SK-MEL-5 (cell line): ENCODE data around the gene MYO18B. TPM values are rescaled to one million over a fixed set of nuclear protein-coding genes. Genes with fewer than 3 reads are reported as not detected.

ENCODE experiments used
- DNase-seq: peaks from one replicate; pipeline ENCODE4 v3.0.0-alpha.2; 2016; ENCODE audit warnings: low read depth, low spot score
- in situ Hi-C: cut with HindIII; loops from 2 replicates; pipeline ENCODE4 v1.10.0; 2016; ENCODE audit warnings: low sequenced_read_pairs, high pct_unique_total_duplicates, low pct_unique_long_range_greater_than_20kb
- total RNA-seq: library from RNA; depleted of rRNA; stranded (reverse); fragments of >200 nt; shearing (Covaris generic); gene quantifications from 2 replicates; pipeline ENCODE4 v1.2.3, GENCODE V29; 2014

The MYO18B gene
- total RNA-seq, 1 experiment from 2014 or later: not detected

DNA sequence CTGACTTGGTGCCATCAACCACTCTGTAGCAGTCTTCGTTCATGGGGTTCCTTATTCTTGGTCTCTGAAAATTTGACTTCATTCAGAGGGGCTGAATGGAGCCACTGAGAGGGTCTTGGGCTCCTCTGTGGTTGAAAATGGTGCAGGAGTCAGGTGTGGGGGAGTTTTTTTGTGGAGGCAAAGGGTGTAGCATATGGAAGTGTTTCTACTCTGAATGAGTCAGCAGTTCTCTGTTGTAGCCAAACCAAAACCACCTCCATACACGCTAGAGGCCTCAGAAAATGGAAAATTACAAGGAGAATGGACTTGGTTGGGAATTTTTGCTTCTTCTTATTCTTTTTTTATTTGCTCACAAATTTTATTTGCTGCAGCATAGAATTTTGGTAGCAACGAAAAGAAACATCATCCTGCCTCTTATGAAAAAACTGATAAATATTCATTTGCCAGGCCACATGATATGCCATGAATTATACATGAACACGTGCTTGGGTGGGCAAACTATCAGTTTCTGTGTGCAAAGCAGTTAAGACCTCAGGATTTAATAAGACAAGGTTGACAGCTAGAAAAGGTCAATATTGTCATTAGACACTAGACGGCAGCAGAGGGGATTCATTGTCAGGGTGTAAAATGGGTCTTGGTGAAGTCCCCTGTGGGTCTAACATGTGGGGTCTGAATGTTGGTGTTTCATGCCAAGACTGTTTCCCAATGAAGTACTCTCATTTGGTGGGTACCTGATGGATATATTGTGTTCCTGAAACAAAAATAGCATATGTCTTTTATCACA, 111.7 kb downstream of the MYO18B start:
- DNase-seq: peak; percentile 37
- in situ Hi-C loops: no loop called here

GRCh38 chr22:25869771-25870170, 127.8 kb downstream of the MYO18B start:
- no peak for DNase-seq
- in situ Hi-C loops: no loop called here

DNA sequence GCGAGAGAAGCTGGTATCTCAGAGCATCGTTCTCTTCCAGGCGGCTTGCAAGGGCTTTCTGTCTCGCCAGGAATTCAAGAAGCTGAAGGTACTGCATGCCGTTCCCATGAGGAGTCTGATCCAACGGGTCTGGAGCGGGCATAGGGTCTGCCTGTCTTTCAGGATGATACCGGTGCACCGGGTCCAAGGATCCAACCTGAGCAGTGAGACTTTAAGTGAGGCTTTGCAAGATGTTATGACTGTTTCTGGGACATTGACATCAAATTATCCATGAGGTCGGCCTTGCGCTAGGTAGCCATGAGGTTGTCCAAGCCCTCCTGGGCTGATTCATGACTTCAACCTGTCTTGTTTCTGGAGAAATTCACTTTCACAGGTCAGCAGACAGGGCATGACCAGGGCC, 132.3 kb downstream of the MYO18B start:
- in situ Hi-C loops: no loop called here

DNA sequence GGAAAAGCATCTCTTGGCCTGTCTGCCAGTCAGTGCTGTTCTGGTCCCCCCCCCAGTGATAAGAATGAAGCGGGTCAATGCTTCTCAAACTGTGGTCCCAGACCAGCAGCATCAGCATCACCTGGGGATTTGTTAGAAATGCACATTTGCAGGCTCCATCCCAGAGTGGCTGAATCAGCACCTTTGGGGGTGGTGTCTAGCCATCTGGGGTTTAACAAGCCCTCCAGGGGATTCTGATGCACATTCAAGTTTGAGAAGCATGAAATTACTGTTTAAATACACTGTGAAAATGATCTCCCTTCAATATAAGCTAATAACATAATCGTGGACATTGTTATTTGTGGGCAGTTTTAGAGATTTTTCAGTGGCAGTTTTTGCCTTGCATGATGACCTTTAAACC, 133.5 kb downstream of the MYO18B start:
- in situ Hi-C loops: no loop called here
- DNase-seq: no peak

More for the DNA sequence above, 132.3 kb downstream of the MYO18B start:
- no peak for DNase-seq

- in situ Hi-C loops: no loop called here
- DNase-seq: no peak
These were observed 134.9 kb downstream of the MYO18B start for GRCh38 chr22:25876871-25877270.

GRCh38 chr22:25878933-25879332, 136.9 kb downstream of the MYO18B start:
- DNase-seq: no peak
- in situ Hi-C loops: no loop called here

- in situ Hi-C loops: no loop called here
- peak; percentile 25 for DNase-seq
These were observed 138.5 kb downstream of the MYO18B start for GRCh38 chr22:25880524-25880923.

- in situ Hi-C loops: no loop called here
- DNase-seq: no peak
These were observed 139.3 kb downstream of the MYO18B start for GRCh38 chr22:25881210-25881755.

DNA sequence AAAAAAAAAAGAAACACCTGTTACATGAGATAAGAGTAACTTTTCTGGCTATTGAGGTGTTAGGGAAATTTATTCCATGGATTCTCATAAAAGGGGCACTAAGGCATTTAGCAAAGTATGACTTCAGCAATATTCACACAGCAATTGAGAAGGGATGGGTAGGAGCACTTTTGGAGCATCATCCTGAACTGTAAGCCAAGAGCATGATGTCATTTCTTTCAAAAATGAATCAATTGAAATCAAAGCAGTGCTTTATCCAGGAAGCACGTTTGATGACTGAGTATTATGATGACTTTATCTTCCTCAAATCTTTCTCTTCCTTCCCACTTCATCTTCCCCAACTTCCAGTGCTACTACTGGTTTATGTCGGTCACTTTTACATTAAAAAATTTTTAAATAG, 140.4 kb downstream of the MYO18B start:
- DNase-seq: no peak
- in situ Hi-C loops: no loop called here

DNA sequence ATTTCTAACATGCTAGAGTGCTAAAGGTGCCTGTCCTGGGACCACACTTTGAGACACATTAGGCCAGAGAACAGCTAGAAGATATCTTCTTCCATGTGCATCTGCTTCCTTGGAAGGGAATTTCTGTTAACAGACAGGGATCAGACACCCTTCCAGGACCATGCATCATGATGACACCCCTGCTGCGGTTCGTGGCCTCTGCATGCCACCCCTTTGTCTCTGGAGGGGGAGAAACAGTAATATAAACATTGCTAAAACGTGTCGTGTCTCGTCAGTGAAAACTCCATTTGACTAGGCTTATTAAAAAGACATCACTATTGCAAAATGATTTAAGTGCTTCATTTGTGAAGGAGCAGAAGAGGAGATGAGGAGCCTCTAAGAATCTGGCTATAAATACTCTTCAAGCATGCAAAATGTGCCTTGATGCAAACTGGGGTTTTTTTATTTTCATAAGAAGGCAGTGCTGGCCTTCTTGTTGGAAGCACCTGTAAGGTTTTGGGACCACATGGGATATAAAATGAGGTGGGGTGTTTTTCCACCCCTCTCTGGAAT, 141.6 kb downstream of the MYO18B start:
- in situ Hi-C loops: no loop called here
- no peak for DNase-seq

GRCh38 chr22:25884121-25884520, 142.1 kb downstream of the MYO18B start:
- DNase-seq: no peak
- in situ Hi-C loops: no loop called here

GRCh38 chr22:25888399-25889054, 146.5 kb downstream of the MYO18B start:
- no peak for DNase-seq

GRCh38 chr22:25890651-25891050, 148.7 kb downstream of the MYO18B start:
- in situ Hi-C loops: no loop called here
- no peak for DNase-seq

More at GRCh38 chr22:25888399-25889054, 146.5 kb downstream of the MYO18B start:
- in situ Hi-C loops: no loop called here

- in situ Hi-C loops: no loop called here
- DNase-seq: no peak
These were observed 150.7 kb downstream of the MYO18B start for GRCh38 chr22:25892678-25893077.

DNA sequence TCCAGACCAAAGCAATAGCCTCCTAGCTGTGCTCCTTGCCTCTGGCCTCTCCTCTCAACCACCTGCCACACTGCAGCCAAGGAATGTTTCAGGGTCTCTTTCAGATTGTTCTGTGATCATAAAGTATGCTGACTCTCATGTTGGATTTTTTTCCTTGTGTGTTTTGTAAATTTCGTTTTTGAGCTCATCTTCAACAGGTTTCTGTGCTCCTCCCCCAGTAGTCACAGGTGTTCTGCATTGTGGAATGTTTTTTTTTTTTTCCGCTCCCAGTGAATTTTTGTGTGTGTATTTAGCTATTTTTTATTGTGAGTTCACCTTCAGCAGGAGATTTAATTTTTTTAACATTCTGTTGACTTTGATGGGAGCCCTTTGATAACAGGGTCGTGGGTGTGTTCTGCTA, 153.7 kb downstream of the MYO18B start:
- in situ Hi-C loops: no loop called here
- DNase-seq: no peak

GRCh38 chr22:25896098-25896497, 154.1 kb downstream of the MYO18B start:
- DNase-seq: no peak
- in situ Hi-C loops: no loop called here

- no peak for DNase-seq
- in situ Hi-C loops: no loop called here
These were observed 154.6 kb downstream of the MYO18B start for GRCh38 chr22:25896592-25896991.

GRCh38 chr22:25898707-25899365, 156.8 kb downstream of the MYO18B start:
- in situ Hi-C loops: no loop called here
- peak; percentile 75 for DNase-seq
